ENCODE results near the gene SCLY.

The SCLY gene

DNA sequence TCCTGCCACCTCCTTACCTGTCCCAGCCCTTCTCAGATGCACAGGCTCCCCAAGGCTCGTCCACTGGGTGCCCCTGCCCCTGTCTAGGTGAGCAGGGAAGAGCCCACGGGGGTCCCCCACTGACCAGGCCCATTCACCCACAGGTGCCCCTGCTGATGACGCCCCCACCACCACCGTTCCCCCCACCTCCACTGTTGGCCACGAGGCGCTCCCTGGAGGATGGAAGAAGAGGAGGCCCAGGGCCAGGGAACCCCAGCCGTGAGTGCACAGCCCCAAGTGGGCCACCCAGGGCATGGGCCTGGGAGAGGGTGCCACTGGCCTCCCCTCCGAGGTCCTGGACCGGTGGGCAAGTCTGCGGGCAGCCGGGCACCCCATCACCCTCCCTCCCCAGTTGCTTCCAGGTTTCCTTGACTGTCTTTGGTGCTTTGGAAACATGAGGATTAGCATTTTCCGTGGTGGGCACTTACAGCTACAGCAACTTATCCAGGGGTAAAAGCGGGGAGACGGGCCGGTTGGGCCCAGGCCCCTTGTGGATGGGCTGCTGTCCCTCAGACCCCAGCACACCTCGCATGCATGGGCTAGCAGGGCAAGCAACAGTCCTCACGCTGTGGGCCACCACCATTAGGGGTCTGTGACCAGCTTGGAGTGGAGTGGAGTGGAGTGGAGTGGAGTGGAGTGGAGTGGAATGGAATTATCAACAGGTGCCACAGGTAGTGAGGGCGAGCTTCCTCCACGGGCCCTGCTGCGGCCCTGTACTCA, 64.5 kb downstream of the SCLY start:
- DNase-seq: no peak

GRCh38 chr2:238126338-238126737, 65.5 kb downstream of the SCLY start:
- no peak for DNase-seq

DNA sequence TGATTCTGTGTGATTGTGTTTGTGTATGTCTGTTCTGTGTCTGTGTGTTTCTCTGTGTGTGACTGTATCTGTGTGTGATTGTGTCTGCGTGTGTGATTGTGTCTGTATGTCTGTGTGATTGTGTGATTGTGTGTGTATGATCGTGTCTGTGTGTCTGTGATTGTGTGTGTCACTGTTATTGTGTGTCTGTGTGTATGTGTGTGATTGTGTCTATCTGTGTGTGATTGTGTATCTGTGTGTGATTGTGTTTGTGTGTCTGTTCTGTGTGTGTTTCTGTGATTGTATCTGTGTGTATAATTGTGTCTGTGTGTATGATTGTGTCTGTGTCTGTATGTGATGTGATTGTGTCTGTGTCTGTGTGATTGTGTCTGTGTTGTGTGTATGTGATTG, 66.0 kb downstream of the SCLY start:
- DNase-seq: no peak

DNA sequence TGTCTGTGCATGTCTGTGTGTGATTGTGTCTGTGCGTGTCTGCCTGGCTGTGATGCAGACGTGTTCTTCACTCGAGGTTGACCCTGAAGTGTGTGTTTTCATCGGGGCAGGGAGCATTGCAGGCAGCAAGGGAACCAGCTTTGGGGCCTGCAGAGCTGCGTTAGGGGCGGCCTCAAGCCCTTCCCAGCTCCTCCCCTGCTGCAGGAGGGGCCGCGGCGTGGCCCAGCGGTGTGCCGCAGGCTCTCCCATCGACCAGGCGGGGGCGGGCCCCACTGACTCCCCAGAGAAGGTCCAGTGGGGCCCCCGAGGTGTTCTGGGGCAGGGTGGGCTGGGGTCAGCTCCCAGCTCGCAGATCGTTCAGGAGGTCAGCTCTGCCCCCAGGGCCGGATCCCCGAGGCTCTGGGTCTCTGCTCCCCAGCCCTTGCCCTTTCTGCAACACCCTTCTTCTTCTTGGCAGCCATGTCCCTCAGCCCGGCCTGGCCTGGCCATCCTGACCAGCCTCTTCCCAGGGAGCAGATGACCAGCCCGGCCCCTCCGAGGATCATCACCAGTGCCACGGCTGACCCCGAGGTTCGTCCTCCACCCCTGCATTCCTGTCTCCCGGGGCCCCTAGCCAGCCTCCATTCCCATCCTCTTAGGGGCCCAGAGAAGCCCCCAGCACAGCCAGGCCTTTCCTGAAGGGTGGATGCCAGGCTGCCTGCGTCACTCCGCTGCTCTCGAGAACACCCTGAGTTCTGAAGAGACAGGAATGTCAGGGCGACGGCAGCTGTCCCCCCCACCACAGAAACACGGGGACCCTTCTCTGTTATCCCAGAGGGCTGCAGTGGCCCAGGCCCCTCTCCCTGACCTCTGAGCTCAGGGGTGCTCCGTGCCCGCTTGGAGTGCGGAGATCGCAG, 66.6 kb downstream of the SCLY start:
- no peak for DNase-seq

- no peak for DNase-seq
Observed at GRCh38 chr2:238128061-238128440, 67.2 kb downstream of the SCLY start.

GRCh38 chr2:238128534-238129001, 67.8 kb downstream of the SCLY start:
- no peak for DNase-seq

GRCh38 chr2:238129166-238130010, 68.6 kb downstream of the SCLY start:
- no peak for DNase-seq

DNA sequence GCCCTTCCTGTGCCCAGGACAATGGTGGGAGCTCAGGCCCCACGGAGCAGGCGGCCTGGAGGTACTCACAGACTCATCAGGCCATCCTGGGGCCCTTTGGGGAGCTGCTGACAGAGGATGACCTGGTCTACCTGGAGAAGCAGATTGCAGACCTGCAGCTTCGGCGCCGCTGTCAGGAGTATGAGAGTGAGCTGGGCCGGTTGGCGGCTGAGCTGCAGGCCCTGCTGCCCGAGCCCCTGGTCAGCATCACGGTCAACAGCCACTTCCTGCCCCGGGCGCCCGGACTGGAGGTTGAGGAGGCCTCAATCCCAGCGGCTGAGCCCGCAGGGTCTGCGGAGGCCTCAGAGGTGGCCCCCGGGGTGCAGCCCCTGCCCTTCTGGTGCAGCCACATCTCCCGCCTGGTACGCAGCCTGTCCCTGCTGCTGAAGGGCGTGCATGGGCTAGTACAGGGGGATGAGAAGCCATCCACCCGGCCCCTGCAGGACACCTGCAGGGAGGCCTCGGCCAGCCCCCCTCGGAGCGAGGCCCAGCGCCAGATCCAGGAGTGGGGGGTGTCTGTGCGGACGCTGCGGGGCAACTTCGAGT, 69.4 kb downstream of the SCLY start:
- DNase-seq: no peak

DNA sequence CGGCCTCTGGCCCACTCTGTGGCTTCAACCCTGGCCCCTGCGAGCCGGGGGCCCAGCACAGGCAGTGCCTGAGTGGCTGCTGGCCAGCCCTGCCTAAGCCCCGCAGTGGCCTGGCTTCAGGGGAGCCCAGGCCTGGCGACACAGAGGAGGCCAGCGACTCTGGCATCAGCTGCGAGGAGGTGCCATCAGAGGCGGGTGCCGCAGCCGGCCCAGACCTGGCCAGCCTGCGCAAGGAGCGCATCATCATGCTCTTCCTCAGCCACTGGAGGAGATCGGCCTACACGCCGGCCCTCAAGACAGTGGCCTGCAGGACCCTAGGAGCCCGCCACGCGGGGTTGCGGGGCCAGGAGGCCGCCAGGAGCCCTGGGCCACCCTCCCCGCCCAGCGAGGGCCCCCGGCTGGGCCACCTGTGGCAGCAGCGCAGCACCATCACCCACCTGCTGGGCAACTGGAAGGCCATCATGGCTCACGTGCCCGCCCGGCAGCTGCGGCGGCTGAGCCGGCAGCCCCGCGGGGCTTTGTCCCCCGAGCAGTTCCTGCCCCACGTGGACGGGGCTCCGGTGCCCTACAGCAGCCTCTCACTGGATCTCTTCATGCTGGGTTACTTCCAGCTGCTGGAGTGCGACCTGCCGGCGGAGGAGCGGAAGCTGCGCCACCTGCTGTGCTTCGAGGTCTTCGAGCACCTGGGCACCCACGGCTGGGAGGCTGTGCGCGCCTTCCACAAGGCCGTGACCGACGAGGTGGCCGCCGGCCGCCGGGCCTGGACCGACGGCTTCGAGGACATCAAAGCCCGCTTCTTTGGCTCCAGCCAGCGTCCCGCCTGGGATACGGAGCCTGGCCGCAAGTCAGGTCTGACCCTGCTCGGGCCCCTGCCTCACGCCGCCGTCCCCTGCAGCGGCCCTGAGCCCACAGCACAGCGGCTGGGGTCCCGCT, 70.2 kb downstream of the SCLY start:
- no peak for DNase-seq

GRCh38 chr2:238131761-238132462, 71.1 kb downstream of the SCLY start:
- no peak for DNase-seq

GRCh38 chr2:238132463-238133450, 72.0 kb downstream of the SCLY start:
- peak in 3 of 58 donors; percentile 18 to 22 (median 19) for DNase-seq

- no peak for DNase-seq
Observed at GRCh38 chr2:238133499-238134392, 72.9 kb downstream of the SCLY start.

GRCh38 chr2:238134393-238134785, 73.6 kb downstream of the SCLY start:
- DNase-seq: no peak

DNA sequence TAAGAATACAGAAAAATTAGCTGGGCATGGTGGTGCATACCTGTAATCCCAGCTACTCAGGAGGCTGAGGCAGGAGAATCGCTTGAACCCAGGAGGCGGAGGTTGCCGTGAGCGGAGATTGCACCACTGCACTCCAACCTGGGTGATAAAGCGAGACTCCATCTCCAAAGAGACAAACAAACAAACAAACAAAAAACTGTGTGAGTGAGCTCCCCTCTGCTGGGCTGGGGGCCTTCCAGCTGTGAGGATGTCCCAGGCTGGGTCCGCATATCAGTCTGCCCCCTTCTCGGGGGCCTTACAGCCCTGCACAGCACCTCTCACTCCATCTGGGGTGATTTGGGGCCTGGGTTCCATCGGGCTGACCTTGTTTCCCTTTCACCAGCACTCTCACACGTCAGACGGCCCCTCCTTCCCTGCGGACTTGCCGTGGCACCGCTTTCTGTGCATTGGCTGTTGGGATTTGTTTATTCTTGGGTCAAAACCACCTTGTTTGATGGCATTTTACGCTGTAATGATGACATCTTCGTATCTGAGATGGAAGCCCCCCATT, 74.9 kb downstream of the SCLY start:
- no peak for DNase-seq

DNA sequence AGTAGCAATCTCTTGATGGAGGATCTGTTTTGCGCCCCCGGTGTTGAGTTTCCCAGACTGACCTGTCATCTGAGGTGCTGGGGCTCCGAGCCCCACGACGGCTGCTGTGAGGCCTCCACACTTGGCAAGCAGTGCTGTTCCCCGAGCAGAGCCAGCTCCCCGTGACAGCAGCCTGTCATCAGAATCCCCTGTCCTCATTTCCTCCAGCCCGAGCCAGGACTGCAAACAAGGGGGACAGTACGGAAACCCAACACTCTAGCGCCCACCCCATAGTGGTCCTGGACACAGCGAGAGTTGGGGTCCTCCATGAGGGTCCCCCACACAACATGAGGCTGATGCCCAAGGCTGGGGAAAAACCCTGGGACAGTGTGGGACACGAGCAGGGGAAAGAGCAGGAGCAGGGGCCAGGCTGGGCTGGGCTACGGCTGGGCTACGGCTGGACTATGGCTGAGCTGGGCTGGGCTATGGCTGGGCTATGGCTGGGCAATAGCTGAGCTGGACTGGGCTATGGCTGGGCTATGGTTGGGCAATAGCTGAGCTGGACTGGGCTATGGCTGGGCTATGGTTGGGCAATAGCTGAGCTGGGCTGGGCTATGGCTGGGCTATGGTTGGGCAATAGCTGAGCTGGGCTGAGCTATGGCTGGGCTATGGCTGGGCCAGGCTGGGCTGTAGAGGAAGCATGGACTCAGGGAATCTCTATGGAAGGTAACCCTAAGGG, 76.2 kb downstream of the SCLY start:
- peak in 2 of 58 donors; percentile 10 to 32 for DNase-seq

- DNase-seq: no peak
Observed at GRCh38 chr2:238137885-238138284, 77.1 kb downstream of the SCLY start.

Data from anterior cingulate cortex (tissue), 58 donors.